Measurements from ENCODE around the gene NCR1.

- TF ChIP-seq CTCF (conservative IDR thresholded peaks at IDR 0.05) = no peak
- TF ChIP-seq EZH2 (IDR thresholded peaks at IDR 0.05; ENCODE audit: low read depth) = no peak
Measured at GRCh38 chr19:54873990-54874389, 32.0 kb upstream of the NCR1 start, which contains the start of gene FCAR.

Data from PC-9 (cell line).